GM20000 (cell line): ENCODE measurements around the gene TAS1R2.

Experiments used
- DNase-seq: peaks from one replicate; pipeline ENCODE4 v3.0.0; 2012; ENCODE audit warnings: low spot score
- CTCF ChIP-seq: IDR thresholded peaks from 2 replicates; pipeline ENCODE4 v1.5.1; 2012; ENCODE audit warnings: mild to moderate bottlenecking, control low read depth; ENCODE audit errors: extremely low read depth, missing control alignments

Gene TAS1R2

GRCh38 chr1:18866846-18867245 lies 7.4 kb upstream of the TAS1R2 start:
- TF ChIP-seq CTCF: no peak
- no peak for DNase-seq

GRCh38 chr1:18866314-18866713 lies 6.9 kb upstream of the TAS1R2 start:
- TF ChIP-seq CTCF: no peak
- DNase-seq: no peak

- DNase-seq: no peak
- TF ChIP-seq CTCF: no peak
These were observed 5.7 kb upstream of the TAS1R2 start for GRCh38 chr1:18865176-18865575.

- DNase-seq: no peak
- TF ChIP-seq CTCF: no peak
These were observed 2.1 kb upstream of the TAS1R2 start for GRCh38 chr1:18861590-18861989.

- no peak for DNase-seq
- TF ChIP-seq CTCF: no peak
These were observed 1.6 kb upstream of the TAS1R2 start for GRCh38 chr1:18861082-18861481.

GRCh38 chr1:18858070-18858688 lies 1.3 kb downstream of the TAS1R2 start:
- TF ChIP-seq CTCF: no peak
- no peak for DNase-seq

- TF ChIP-seq CTCF: no peak
- DNase-seq: no peak
These were observed 3.0 kb downstream of the TAS1R2 start for GRCh38 chr1:18856435-18856834.
